ENCODE results near the gene SPA17.

SPA17 gene

GRCh38 chr11:124681421-124681820 is 7.7 kb downstream of the SPA17 start:
- Mint-ChIP-seq H3K27me3 (no peaks in the 10 kb centered on the region), H3K27ac (no peak overlapping the region), H3K4me1 (no peaks in the 10 kb centered on the region), H3K36me3 (peaks cover 14% of the 10 kb centered on the region), H3K4me3 (no peak overlapping the region), H3K9me3 (peaks cover 15% of the 10 kb centered on the region)

GRCh38 chr11:124682443-124682842 is 8.7 kb downstream of the SPA17 start:
- H3K27me3 Mint-ChIP-seq, result no peaks in the 10 kb centered on the region
- peaks cover 20% of the 10 kb centered on the region for H3K36me3 Mint-ChIP-seq
- no peak overlapping the region for H3K27ac Mint-ChIP-seq
- peaks cover 26% of the 10 kb centered on the region for H3K9me3 Mint-ChIP-seq
- no peak overlapping the region for H3K4me3 Mint-ChIP-seq
- H3K4me1 Mint-ChIP-seq, result no peaks in the 10 kb centered on the region

DNA sequence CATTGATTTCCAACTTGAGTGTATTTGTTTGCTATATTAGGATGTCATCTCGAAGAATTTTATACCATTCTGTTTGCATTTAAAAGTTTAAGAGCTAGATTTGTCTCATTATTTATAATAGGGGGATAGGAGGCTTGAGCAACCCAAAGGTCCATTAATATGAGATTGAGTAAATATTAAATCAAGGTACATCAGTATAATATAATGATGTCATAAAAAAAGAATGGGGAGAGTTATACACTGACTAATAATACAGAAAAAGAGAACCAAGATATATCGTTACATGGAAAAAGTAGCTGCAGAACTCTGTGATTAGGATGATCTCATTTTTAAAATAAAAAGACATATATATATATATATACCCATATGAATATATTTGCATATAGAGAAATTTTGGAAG is 19.4 kb downstream of the SPA17 start:
- Mint-ChIP-seq H3K4me3 (no peak overlapping the region), H3K4me1 (no peaks in the 10 kb centered on the region), H3K27me3 (no peaks in the 10 kb centered on the region), H3K27ac (no peak overlapping the region), H3K9me3 (no peaks in the 10 kb centered on the region), H3K36me3 (no peaks in the 10 kb centered on the region)

DNA sequence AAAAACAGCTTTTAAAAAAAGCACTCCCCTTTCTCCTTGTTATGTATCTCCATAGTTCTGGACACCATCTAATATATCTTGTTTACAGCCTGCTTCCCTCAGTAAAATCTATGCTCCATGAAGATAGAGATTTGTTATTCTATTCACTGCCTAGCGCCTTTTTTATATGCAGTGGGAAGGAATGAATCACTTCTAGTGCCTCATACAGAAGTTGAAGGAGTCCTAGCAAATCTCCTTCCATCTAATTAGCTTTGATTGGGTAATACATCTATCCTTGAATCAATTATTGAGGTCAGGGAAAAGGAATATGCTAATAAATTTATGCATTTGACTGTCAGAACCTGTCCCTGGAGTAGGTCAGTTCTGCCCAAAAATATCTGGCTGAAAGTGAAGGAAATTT is 25.8 kb downstream of the SPA17 start:
- Mint-ChIP-seq H3K27me3 (peaks cover 2% of the 10 kb centered on the region), H3K4me1 (no peaks in the 10 kb centered on the region), H3K9me3 (peaks cover 6% of the 10 kb centered on the region), H3K27ac (no peak overlapping the region), H3K4me3 (no peak overlapping the region), H3K36me3 (peaks cover 4% of the 10 kb centered on the region)

DNA sequence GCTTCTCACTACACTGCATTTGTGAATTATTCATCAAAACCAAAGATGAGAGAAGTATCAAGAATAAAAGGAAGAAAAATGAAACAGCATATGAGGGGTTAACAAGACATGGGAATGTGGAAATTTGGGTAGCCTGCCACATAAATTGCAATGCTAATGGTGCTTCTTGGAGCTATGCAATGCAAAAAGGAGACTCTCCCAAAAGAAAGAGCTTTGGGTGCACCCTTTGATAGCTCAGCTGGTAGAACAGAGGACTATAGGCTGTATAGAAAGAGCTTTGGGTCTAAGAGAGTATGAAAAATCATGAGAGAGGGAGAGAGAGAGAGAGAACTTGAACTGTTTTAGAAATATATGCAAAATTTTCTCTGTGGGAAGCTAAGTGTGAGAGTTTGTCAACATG is 26.3 kb downstream of the SPA17 start:
- Mint-ChIP-seq H3K4me1 (no peaks in the 10 kb centered on the region), H3K36me3 (peaks cover 4% of the 10 kb centered on the region), H3K9me3 (peaks cover 6% of the 10 kb centered on the region), H3K4me3 (no peak overlapping the region), H3K27me3 (peaks cover 2% of the 10 kb centered on the region), H3K27ac (no peak overlapping the region)

DNA sequence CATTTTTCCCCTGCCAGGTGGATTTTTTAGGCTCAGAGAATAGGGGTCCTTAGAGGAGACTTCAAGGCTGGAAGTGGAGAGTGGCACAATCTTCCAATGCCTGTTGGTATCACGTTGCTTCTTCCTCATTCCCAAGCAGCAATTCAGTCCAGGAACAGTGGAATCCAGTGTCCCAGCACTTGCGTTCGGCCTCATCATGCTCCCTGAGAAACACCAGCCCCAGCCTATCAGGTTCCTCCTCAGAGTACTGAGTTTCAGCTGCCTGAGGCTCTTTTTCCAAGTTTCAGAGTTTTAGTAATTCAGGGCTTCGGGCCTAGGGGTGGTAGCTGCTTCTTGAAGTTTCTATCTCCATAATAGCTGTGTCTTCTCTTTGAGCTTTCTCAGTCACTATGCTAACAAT is 34.1 kb downstream of the SPA17 start:
- Mint-ChIP-seq H3K27me3 (peaks cover 2% of the 10 kb centered on the region), H3K9me3 (no peaks in the 10 kb centered on the region), H3K27ac (no peak overlapping the region), H3K4me3 (no peak overlapping the region), H3K4me1 (no peaks in the 10 kb centered on the region), H3K36me3 (peaks cover 13% of the 10 kb centered on the region)

GRCh38 chr11:124712392-124712791 is 38.7 kb downstream of the SPA17 start:
- Mint-ChIP-seq H3K27me3 (peaks cover 18% of the 10 kb centered on the region), H3K9me3 (no peaks in the 10 kb centered on the region), H3K36me3 (peaks cover 7% of the 10 kb centered on the region), H3K27ac (no peak overlapping the region), H3K4me1 (peaks cover 5% of the 10 kb centered on the region), H3K4me3 (no peak overlapping the region)

DNA sequence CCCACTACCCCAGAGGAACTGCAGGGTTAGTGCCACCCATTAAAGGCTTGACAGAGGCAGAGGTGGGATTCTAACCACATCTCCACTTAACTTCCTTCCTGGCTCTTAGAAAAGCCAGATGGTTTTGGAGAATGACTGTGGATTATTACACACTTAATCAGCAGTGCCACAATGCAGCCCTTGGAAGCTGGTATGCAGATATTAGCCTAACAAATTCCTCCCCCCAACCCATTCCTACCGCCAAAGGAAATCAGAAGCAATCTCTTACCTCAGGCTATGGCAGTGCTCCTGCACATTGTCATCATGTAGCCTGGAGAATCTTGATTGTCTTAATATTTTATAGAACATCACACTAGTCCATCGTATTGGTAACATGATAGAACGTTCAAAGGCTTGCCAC is 42.9 kb downstream of the SPA17 start:
- Mint-ChIP-seq H3K4me3 (no peak overlapping the region), H3K27ac (no peak overlapping the region), H3K9me3 (no peaks in the 10 kb centered on the region), H3K27me3 (peaks cover 16% of the 10 kb centered on the region), H3K36me3 (peaks cover 2% of the 10 kb centered on the region), H3K4me1 (peaks cover 20% of the 10 kb centered on the region)

- Mint-ChIP-seq H3K9me3 (no peaks in the 10 kb centered on the region), H3K4me3 (peak overlapping the region; percentile 74), H3K27me3 (peaks cover 16% of the 10 kb centered on the region), H3K4me1 (peaks cover 26% of the 10 kb centered on the region), H3K27ac (no peak overlapping the region), H3K36me3 (no peaks in the 10 kb centered on the region)
These were observed 43.7 kb downstream of the SPA17 start for GRCh38 chr11:124717421-124717785.

DNA sequence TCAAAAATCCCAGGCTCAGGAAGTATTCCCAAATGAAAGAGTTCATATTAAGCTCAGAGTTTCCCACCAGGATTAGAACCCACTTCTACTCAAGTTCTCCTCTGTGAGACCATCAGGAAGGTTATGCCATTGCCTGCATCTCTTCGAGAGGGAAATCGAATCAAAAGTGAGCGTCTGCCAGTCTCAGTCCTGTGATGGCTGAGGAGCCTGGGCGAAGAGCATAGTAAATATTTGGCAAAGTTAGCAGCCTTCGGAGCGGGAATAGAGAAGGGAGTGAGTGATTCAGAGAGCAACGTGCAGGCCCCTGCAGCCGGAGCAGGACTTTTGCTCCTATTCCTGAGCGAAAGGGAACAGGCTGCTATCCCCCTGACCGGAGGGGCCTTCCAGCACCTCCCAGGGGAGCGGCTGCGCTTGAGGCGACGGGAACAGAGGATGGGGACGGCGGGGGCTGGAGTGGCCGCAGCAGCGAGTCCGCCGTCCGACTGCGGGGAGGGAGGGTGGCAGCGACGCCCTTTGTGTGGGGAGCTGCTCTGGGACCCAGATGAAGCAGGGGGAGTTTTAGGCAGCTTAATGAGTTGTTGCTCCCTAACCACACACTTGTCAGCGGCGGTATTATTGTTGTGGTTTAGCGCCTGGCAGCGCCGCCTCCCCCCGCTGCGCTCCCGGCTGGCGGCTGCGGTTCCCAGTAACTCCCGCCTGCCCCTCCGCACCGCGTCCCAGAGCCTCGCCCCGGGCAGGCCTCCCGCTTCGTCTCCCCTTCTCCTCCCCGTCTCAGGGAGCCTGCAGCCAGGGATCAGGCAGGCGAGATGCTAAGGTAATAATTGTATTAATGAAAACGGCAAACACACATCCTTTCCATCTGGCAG is 44.3 kb downstream of the SPA17 start:
- Mint-ChIP-seq H3K4me3 (peak overlapping the region; percentile 74), H3K27me3 (peaks cover 19% of the 10 kb centered on the region), H3K27ac (no peak overlapping the region), H3K9me3 (no peaks in the 10 kb centered on the region), H3K4me1 (peaks cover 33% of the 10 kb centered on the region), H3K36me3 (no peaks in the 10 kb centered on the region)

GRCh38 chr11:124718801-124719200 is 45.1 kb downstream of the SPA17 start:
- peak overlapping the region; percentile 74 for H3K4me3 Mint-ChIP-seq
- H3K27me3 Mint-ChIP-seq, result peaks cover 19% of the 10 kb centered on the region
- H3K36me3 Mint-ChIP-seq, result no peaks in the 10 kb centered on the region
- peaks cover 34% of the 10 kb centered on the region for H3K4me1 Mint-ChIP-seq
- H3K9me3 Mint-ChIP-seq, result no peaks in the 10 kb centered on the region
- H3K27ac Mint-ChIP-seq, result no peak overlapping the region

- Mint-ChIP-seq H3K27ac (no peak overlapping the region), H3K4me3 (no peak overlapping the region), H3K36me3 (no peaks in the 10 kb centered on the region), H3K9me3 (no peaks in the 10 kb centered on the region), H3K27me3 (peaks cover 15% of the 10 kb centered on the region), H3K4me1 (peaks cover 34% of the 10 kb centered on the region)
These were observed 45.8 kb downstream of the SPA17 start for GRCh38 chr11:124719534-124719933.

DNA sequence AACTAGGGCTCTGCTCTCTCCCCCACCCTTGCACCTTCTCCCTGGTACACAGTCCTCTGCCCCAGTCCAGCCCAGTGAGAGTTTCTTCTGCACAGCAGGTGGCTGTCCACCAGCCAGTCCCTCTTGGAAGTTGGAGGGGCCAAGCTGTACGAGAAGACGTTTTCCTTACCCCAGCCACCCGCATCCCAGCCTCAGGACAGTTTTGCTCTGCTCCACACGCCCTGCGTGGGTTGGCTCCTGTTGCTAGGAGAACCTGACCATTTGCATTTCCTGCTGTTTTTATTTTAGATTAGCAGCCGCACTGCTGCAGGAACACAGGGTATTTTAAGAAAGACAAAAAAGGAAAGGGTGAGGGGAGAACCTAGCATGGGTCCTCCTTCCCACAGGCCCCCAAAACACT is 48.5 kb downstream of the SPA17 start:
- no peaks in the 10 kb centered on the region for H3K9me3 Mint-ChIP-seq
- no peak overlapping the region for H3K27ac Mint-ChIP-seq
- peaks cover 35% of the 10 kb centered on the region for H3K4me1 Mint-ChIP-seq
- H3K36me3 Mint-ChIP-seq, result no peaks in the 10 kb centered on the region
- peaks cover 3% of the 10 kb centered on the region for H3K27me3 Mint-ChIP-seq
- no peak overlapping the region for H3K4me3 Mint-ChIP-seq

- no peaks in the 10 kb centered on the region for H3K36me3 Mint-ChIP-seq
- peaks cover 3% of the 10 kb centered on the region for H3K27me3 Mint-ChIP-seq
- no peak overlapping the region for H3K4me3 Mint-ChIP-seq
- peaks cover 18% of the 10 kb centered on the region for H3K4me1 Mint-ChIP-seq
- no peaks in the 10 kb centered on the region for H3K9me3 Mint-ChIP-seq
- H3K27ac Mint-ChIP-seq, result no peak overlapping the region
These were observed 51.4 kb downstream of the SPA17 start for GRCh38 chr11:124724979-124725718.

DNA sequence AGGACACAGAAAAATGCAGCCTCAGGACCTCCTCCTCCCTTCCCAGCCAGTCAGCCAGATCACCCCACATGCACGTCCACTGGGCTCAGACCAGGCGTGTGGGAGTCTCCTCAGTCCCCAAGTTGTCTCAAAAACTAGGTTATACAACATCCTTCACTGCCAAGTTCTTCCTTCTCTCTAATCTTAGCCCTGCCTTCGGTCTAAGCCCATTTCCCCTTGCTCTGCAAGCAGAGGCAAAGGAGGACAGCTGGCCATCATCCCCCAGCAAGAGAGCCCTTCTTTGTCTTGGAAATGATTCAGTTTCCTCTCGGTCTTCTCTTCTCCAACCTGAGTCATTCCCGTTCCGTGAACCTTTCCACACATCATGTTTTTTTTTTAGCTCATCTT is 52.0 kb downstream of the SPA17 start:
- H3K27ac Mint-ChIP-seq, result no peak overlapping the region
- H3K4me3 Mint-ChIP-seq, result no peak overlapping the region
- H3K27me3 Mint-ChIP-seq, result peaks cover 3% of the 10 kb centered on the region
- no peaks in the 10 kb centered on the region for H3K9me3 Mint-ChIP-seq
- no peaks in the 10 kb centered on the region for H3K36me3 Mint-ChIP-seq
- peaks cover 18% of the 10 kb centered on the region for H3K4me1 Mint-ChIP-seq

GRCh38 chr11:124727474-124727873 is 53.8 kb downstream of the SPA17 start:
- Mint-ChIP-seq H3K4me1 (peaks cover 12% of the 10 kb centered on the region), H3K27me3 (peaks cover 3% of the 10 kb centered on the region), H3K27ac (no peak overlapping the region), H3K4me3 (no peak overlapping the region), H3K9me3 (no peaks in the 10 kb centered on the region), H3K36me3 (no peaks in the 10 kb centered on the region)

All from activated naive CD4-positive, alpha-beta T cell treated with anti-CD3 and anti-CD28 coated beads, Interleukin-2, amount 50 U/mL, for 24 hours (primary cell).